SK-N-SH treated with all-trans-retinoic acid at 6 μM for 48 hours (cell line): Measurements from ENCODE around the gene DDX28.
"Not testable (repeated sequence)": the region's sequence is repeated elsewhere in the genome, so short reads cannot be mapped to it uniquely, and the experiment has no call there.

Experiments used
- ATAC-seq: fragments of 200-7000 bp; cut with Tn5 transposase; 3 replicates; pipeline ENCODE4 v1.9.1; 2020; ENCODE audit warnings: mild to moderate bottlenecking, moderate library complexity
- BACH2 ChIP-seq: fragments of 250-450 bp; sonication (Bioruptor Pico); IDR thresholded peaks from 2 replicates; pipeline ENCODE4 v1.9.0; 2021; ENCODE audit warnings: mild to moderate bottlenecking, borderline replicate concordance
- CSDC2 ChIP-seq: fragments of 250-450 bp; sonication (Bioruptor Pico); IDR thresholded peaks from 2 replicates; pipeline ENCODE4 v1.5.0; 2020; ENCODE audit warnings: mild to moderate bottlenecking, moderate library complexity
- ESRRG ChIP-seq: fragments of 250-450 bp; sonication (Bioruptor Pico); IDR thresholded peaks from 2 replicates; pipeline ENCODE4 v1.6.1; 2021; ENCODE audit warnings: mild to moderate bottlenecking
- GLIS3 ChIP-seq: fragments of 250-450 bp; sonication (Bioruptor Pico); IDR thresholded peaks from 2 replicates; pipeline ENCODE4 v1.5.0; 2020; ENCODE audit warnings: mild to moderate bottlenecking, moderate library complexity
- ISL1 ChIP-seq: fragments of 250-450 bp; sonication (Bioruptor Pico); IDR thresholded peaks from 2 replicates; pipeline ENCODE4 v2.1.2; 2022; ENCODE audit warnings: mild to moderate bottlenecking, moderate library complexity
- OSR1 ChIP-seq: fragments of 250-450 bp; sonication (Bioruptor Pico); IDR thresholded peaks from 2 replicates; pipeline ENCODE4 v1.8.0; 2022; ENCODE audit warnings: moderate library complexity, mild to moderate bottlenecking, inconsistent platforms
- PATZ1 ChIP-seq: fragments of 250-450 bp; sonication (Bioruptor Pico); IDR thresholded peaks from 2 replicates; pipeline ENCODE4 v1.8.0; 2020; ENCODE audit warnings: mild to moderate bottlenecking, moderate library complexity, borderline replicate concordance
- PPARA ChIP-seq: fragments of 250-450 bp; sonication (Bioruptor Pico); IDR thresholded peaks from 2 replicates; pipeline ENCODE4 v1.5.0; 2020; ENCODE audit warnings: mild to moderate bottlenecking, borderline replicate concordance
- SNAI2 ChIP-seq: fragments of 250-450 bp; sonication (Bioruptor Pico); IDR thresholded peaks from 2 replicates; pipeline ENCODE4 v1.5.0; 2020; ENCODE audit warnings: mild to moderate bottlenecking, moderate library complexity
- TCF4 ChIP-seq: fragments of 250-450 bp; sonication (Bioruptor Pico); IDR thresholded peaks from 2 replicates; pipeline ENCODE4 v1.8.0; 2021; ENCODE audit warnings: mild to moderate bottlenecking, moderate library complexity, borderline replicate concordance
- TSHZ2 ChIP-seq: fragments of 250-450 bp; sonication (Bioruptor Pico); IDR thresholded peaks from 2 replicates; pipeline ENCODE4 v1.5.0; 2020; ENCODE audit warnings: mild to moderate bottlenecking, moderate library complexity
- ZC3H10 ChIP-seq: fragments of 250-450 bp; sonication (Bioruptor Pico); IDR thresholded peaks from 2 replicates; pipeline ENCODE4 v1.5.1; 2021; ENCODE audit warnings: mild to moderate bottlenecking, moderate library complexity
- ZFP30 ChIP-seq: fragments of 450-650 bp; formaldehyde crosslinking; IDR thresholded peaks from 2 replicates; pipeline ENCODE4 v1.5.0; 2022; ENCODE audit warnings: mild to moderate bottlenecking, moderate library complexity
- ZNF70 ChIP-seq: fragments of 450-650 bp; formaldehyde crosslinking; IDR thresholded peaks from 2 replicates; pipeline ENCODE4 v1.5.0; 2020; ENCODE audit warnings: mild to moderate bottlenecking, moderate library complexity
- ZNF8 ChIP-seq: fragments of 450-650 bp; formaldehyde crosslinking; IDR thresholded peaks from 2 replicates; pipeline ENCODE4 v1.5.0; 2020; ENCODE audit warnings: mild to moderate bottlenecking, moderate library complexity

DDX28 gene

GRCh38 chr16:67976205-67976604 lies 46.8 kb downstream of the DDX28 start:
- ATAC-seq: no peak
- TF ChIP-seq ESRRG (CRISPR knock-in tag) (no peak), ZNF70 (CRISPR knock-in tag) (no peak), PATZ1 (CRISPR knock-in tag) (no peak), OSR1 (CRISPR knock-in tag) (no peak), TSHZ2 (CRISPR knock-in tag) (no peak), CSDC2 (CRISPR knock-in tag) (no peak), BACH2 (CRISPR knock-in tag) (no peak), ZC3H10 (CRISPR knock-in tag) (no peak), ISL1 (CRISPR knock-in tag) (no peak)

- no peak for TF ChIP-seq SNAI2 (CRISPR knock-in tag)
- TF ChIP-seq PPARA: no peak
- TF ChIP-seq ZNF8: no peak
- TF ChIP-seq, all 23 proteins: peak for 0
- ATAC-seq: no peak
Measured at GRCh38 chr16:67975321-67976105, 47.5 kb downstream of the DDX28 start.

GRCh38 chr16:67972285-67972684 lies 50.7 kb downstream of the DDX28 start:
- ATAC-seq: not testable (repeated sequence)

GRCh38 chr16:67971111-67971510 lies 51.9 kb downstream of the DDX28 start:
- TF ChIP-seq GLIS3 (no peak), SNAI2 (CRISPR knock-in tag) (no peak), ZNF8 (no peak), OSR1 (CRISPR knock-in tag) (no peak), TCF4 (CRISPR knock-in tag) (no peak), TSHZ2 (CRISPR knock-in tag) (no peak), ZFP30 (CRISPR knock-in tag) (no peak), ESRRG (CRISPR knock-in tag) (no peak)
- no peak for ATAC-seq
